HepG2 (cell line): ENCODE measurements around the gene L3MBTL4. TPM values are rescaled to one million over a fixed set of nuclear protein-coding genes. Genes with fewer than 3 reads are reported as not detected.
A peak's percentile ranks its signal among the peaks of the same experiment; 100 is the strongest.

Experiments used
- ARID5B ChIP-seq: IDR thresholded peaks from 2 replicates; pipeline ENCODE4 v1.4.0; 2020; ENCODE audit warnings: mild to moderate bottlenecking, missing genetic modification reagents
- ELF3 ChIP-seq: IDR thresholded peaks from 2 replicates; pipeline ENCODE4 v1.6.1; 2016; ENCODE audit warnings: missing genetic modification reagents, missing compliant biosample characterization
- GATAD2A ChIP-seq: IDR thresholded peaks from 2 replicates; pipeline ENCODE4 v1.6.1; 2016
- HDAC6 ChIP-seq: fragments of 200-600 bp; sonication (generic); IDR thresholded peaks from 2 replicates; pipeline ENCODE4 v1.7.0; 2017; ENCODE audit warnings: mild to moderate bottlenecking, antibody characterized with exemption, low read length, low read depth
- MIER3 ChIP-seq: IDR thresholded peaks from 2 replicates; pipeline ENCODE4 v1.6.1; 2016; ENCODE audit warnings: missing compliant biosample characterization, borderline replicate concordance
- MLXIP ChIP-seq: sonication (generic); formaldehyde crosslinking; IDR thresholded peaks from 2 replicates; pipeline ENCODE4 v1.9.0; 2021; ENCODE audit warnings: missing genetic modification reagents, borderline replicate concordance
- MTERF4 ChIP-seq: sonication (generic); formaldehyde crosslinking; IDR thresholded peaks from 2 replicates; pipeline ENCODE4 v1.8.0; 2023; ENCODE audit warnings: mild to moderate bottlenecking, missing genetic modification reagents
- SKI ChIP-seq: fragments of 450-650 bp; IDR thresholded peaks from one replicate; pipeline ENCODE4 v1.6.1; 2018; ENCODE audit warnings: mild to moderate bottlenecking; ENCODE audit not compliant: partially characterized antibody
- ZBTB1 ChIP-seq: sonication (generic); formaldehyde crosslinking; IDR thresholded peaks from 2 replicates; pipeline ENCODE4 v1.4.0; 2020; ENCODE audit warnings: missing genetic modification reagents, borderline replicate concordance
- ZBTB20 ChIP-seq: sonication (generic); formaldehyde crosslinking; IDR thresholded peaks from 2 replicates; pipeline ENCODE4 v1.8.1; 2023; ENCODE audit warnings: missing genetic modification reagents, low read depth, mild to moderate bottlenecking, borderline replicate concordance
- ZBTB39 ChIP-seq: sonication (generic); formaldehyde crosslinking; IDR thresholded peaks from 2 replicates; pipeline ENCODE4 v1.5.0; 2020; ENCODE audit warnings: missing genetic modification reagents
- ZC3H13 ChIP-seq: sonication (generic); formaldehyde crosslinking; IDR thresholded peaks from 2 replicates; pipeline ENCODE4 v1.8.1; 2023; ENCODE audit warnings: mild to moderate bottlenecking, missing genetic modification reagents, moderate library complexity
- ZNF441 ChIP-seq: sonication (generic); formaldehyde crosslinking; IDR thresholded peaks from 2 replicates; pipeline ENCODE4 v1.7.0; 2021; ENCODE audit warnings: missing genetic modification reagents, borderline replicate concordance
- ZNF605 ChIP-seq: sonication (generic); formaldehyde crosslinking; IDR thresholded peaks from 2 replicates; pipeline ENCODE4 v1.8.0; 2022; ENCODE audit warnings: mild to moderate bottlenecking, missing genetic modification reagents
- ZNF740 ChIP-seq: sonication (generic); formaldehyde crosslinking; IDR thresholded peaks from 2 replicates; pipeline ENCODE4 v1.4.0; 2020; ENCODE audit warnings: missing genetic modification reagents
- ZSCAN29 ChIP-seq: sonication (generic); formaldehyde crosslinking; conservative IDR thresholded peaks from 2 replicates; pipeline ENCODE4 v1.4.0; 2020; ENCODE audit warnings: mild to moderate bottlenecking, missing genetic modification reagents
- polyA plus RNA-seq, 8 experiments: library from polyadenylated mRNA; depleted of rRNA in 3 of 8; stranded (reverse) in 7 of 8; unstranded in 1 of 8; fragments of >200 nt; fragmentation: Illumina TruSeq in 4 of 8; extraction: Trizol in 4 of 8; gene quantifications; 2 replicates each; pipeline versions ENCODE4 v1.2.1 to v1.2.3, GENCODE V29; 2011 to 2016; ENCODE audit warnings: low read depth in 4 of 8, missing spikeins in 1 of 8, mixed read lengths in 1 of 8; ENCODE audit not compliant: insufficient read depth in 1 of 8
- total RNA-seq, 5 experiments: library from RNA; depleted of rRNA; stranded (reverse); fragments of >200 nt; fragmentation: Illumina TruSeq; extraction: Trizol; gene quantifications; 2 replicates each; pipeline ENCODE4 v1.2.3, GENCODE V29; 2016; ENCODE audit warnings: low read depth in 1 of 5

Gene L3MBTL4
- total and polyA plus RNA-seq, 2 of the 13 experiments (the other 11 are each of a cell fraction or from before 2014, with no cell fraction given): 10.8 to 13.3 TPM

- no peak for TF ChIP-seq MLXIP (CRISPR knock-in tag)
- no peak for TF ChIP-seq ZC3H13 (CRISPR knock-in tag)
- peak; percentile 98 for TF ChIP-seq ZBTB39 (CRISPR knock-in tag)
- TF ChIP-seq ZBTB20: peak; percentile 55; the same call in 1 of the 2 replicates
- TF ChIP-seq HDAC6: no peak
- no peak for TF ChIP-seq ZNF605 (CRISPR knock-in tag)
- TF ChIP-seq ELF3: peak; percentile 56
- TF ChIP-seq ZBTB1 (CRISPR knock-in tag): no peak
- TF ChIP-seq MTERF4 (CRISPR knock-in tag): no peak
- TF ChIP-seq ARID5B (CRISPR knock-in tag): peak; percentile 87
- TF ChIP-seq SKI: peak; percentile 17
- TF ChIP-seq ZNF740: no peak
- TF ChIP-seq GATAD2A: peak; percentile 91
- TF ChIP-seq ZSCAN29 (CRISPR knock-in tag): no peak; the same call in 1 of the 2 replicates
- TF ChIP-seq ZNF441: no peak
- TF ChIP-seq MIER3 (CRISPR knock-in tag): peak; percentile 36; the same call in 1 of the 2 replicates
These were observed 204.2 kb downstream of the L3MBTL4 start (continued) for GRCh38 chr18:6210349-6211173.
